Fibroblast of lung (primary cell): ENCODE measurements around the gene MCF2L2.

Experiments
- EZH2 ChIP-seq: IDR thresholded peaks from 2 replicates; pipeline ENCODE4 v1.5.1; 2012; ENCODE audit warnings: low read length, control low read depth, mild to moderate bottlenecking; ENCODE audit errors: missing control alignments
- TF ChIP-seq, protein P1 (sequence below), 2 donors: IDR thresholded peaks in 1 of 2; conservative IDR thresholded peaks in 1 of 2; 1 replicate in 1 of 2; 2 replicates in 1 of 2; pipeline ENCODE4 v1.5.1; 2011 to 2012; ENCODE audit warnings: low read length in 2 of 2, control low read depth in 1 of 2, inconsistent platforms in 1 of 2, low read depth in 1 of 2, mild to moderate bottlenecking in 1 of 2

DNA sequence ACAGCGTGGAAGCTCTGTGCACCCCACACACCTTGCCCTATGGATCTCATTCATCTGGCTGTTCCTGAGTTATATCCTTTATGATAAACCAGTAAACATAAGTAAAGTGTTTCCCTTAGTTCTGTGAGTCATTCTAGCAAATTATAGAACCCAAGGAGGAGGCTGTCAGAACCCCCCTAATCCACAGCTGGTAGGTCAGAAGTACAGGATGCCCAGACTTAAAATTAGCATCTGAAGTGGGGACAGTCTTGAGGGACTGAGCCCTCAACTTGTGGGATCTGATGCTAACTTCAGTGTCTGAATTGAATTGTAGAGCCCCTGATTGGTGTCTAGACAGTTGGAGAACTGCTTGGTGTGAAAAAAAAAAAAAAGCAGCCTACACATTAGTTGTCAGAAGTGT, 100.3 kb downstream of the MCF2L2 start:
- TF ChIP-seq, protein P1, sequence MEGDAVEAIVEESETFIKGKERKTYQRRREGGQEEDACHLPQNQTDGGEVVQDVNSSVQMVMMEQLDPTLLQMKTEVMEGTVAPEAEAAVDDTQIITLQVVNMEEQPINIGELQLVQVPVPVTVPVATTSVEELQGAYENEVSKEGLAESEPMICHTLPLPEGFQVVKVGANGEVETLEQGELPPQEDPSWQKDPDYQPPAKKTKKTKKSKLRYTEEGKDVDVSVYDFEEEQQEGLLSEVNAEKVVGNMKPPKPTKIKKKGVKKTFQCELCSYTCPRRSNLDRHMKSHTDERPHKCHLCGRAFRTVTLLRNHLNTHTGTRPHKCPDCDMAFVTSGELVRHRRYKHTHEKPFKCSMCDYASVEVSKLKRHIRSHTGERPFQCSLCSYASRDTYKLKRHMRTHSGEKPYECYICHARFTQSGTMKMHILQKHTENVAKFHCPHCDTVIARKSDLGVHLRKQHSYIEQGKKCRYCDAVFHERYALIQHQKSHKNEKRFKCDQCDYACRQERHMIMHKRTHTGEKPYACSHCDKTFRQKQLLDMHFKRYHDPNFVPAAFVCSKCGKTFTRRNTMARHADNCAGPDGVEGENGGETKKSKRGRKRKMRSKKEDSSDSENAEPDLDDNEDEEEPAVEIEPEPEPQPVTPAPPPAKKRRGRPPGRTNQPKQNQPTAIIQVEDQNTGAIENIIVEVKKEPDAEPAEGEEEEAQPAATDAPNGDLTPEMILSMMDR (conservative IDR thresholded peaks at IDR 0.05 in 1 of 2, IDR thresholded peaks at IDR 0.05 in 1 of 2; ENCODE audit: low read depth in 1 of 2, low read length in 2 of 2), result no peak
- TF ChIP-seq EZH2, result no peak
